ENCODE measurements around the gene IL3RA.
"Not testable (repeated sequence)": the region's sequence is repeated elsewhere in the genome, so short reads cannot be mapped to it uniquely, and the experiment has no call there.

DNA sequence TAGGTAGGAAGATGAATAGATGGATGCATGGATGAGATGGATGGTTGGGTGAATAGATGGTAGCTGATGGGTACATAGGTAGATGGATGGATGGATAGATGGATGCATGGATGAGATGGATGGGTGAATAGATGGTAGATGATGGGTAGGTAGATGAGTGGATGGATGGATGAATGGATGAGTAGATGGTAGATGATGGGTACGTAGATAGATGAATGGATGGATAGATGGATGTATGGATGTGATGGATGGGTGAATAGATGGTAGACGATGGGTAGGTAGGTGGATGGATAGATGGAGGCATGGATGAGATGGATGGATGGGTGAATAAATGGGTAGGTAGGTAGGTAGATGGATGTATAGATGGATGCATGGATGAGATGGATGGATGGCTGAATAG lies 69.2 kb downstream of the IL3RA start:
- TF ChIP-seq, protein P1, sequence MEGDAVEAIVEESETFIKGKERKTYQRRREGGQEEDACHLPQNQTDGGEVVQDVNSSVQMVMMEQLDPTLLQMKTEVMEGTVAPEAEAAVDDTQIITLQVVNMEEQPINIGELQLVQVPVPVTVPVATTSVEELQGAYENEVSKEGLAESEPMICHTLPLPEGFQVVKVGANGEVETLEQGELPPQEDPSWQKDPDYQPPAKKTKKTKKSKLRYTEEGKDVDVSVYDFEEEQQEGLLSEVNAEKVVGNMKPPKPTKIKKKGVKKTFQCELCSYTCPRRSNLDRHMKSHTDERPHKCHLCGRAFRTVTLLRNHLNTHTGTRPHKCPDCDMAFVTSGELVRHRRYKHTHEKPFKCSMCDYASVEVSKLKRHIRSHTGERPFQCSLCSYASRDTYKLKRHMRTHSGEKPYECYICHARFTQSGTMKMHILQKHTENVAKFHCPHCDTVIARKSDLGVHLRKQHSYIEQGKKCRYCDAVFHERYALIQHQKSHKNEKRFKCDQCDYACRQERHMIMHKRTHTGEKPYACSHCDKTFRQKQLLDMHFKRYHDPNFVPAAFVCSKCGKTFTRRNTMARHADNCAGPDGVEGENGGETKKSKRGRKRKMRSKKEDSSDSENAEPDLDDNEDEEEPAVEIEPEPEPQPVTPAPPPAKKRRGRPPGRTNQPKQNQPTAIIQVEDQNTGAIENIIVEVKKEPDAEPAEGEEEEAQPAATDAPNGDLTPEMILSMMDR (IDR thresholded peaks at IDR 0.05): not testable (repeated sequence)
- TF ChIP-seq POLR2AphosphoS5, POLR2A, EP300 (IDR thresholded peaks at IDR 0.05): not testable (repeated sequence)
